GM12872 (cell line): ENCODE results near the gene DLG2.

Experiments used
- TF ChIP-seq, protein P1 (sequence below): IDR thresholded peaks from 3 replicates; pipeline ENCODE4 v1.5.1; 2011; ENCODE audit warnings: low read depth, mild to moderate bottlenecking, low read length, moderate library complexity; ENCODE audit not compliant: insufficient read depth

Gene DLG2

GRCh38 chr11:84687433-84687832 lies 939.7 kb downstream of the DLG2 start:
- TF ChIP-seq, protein P1, sequence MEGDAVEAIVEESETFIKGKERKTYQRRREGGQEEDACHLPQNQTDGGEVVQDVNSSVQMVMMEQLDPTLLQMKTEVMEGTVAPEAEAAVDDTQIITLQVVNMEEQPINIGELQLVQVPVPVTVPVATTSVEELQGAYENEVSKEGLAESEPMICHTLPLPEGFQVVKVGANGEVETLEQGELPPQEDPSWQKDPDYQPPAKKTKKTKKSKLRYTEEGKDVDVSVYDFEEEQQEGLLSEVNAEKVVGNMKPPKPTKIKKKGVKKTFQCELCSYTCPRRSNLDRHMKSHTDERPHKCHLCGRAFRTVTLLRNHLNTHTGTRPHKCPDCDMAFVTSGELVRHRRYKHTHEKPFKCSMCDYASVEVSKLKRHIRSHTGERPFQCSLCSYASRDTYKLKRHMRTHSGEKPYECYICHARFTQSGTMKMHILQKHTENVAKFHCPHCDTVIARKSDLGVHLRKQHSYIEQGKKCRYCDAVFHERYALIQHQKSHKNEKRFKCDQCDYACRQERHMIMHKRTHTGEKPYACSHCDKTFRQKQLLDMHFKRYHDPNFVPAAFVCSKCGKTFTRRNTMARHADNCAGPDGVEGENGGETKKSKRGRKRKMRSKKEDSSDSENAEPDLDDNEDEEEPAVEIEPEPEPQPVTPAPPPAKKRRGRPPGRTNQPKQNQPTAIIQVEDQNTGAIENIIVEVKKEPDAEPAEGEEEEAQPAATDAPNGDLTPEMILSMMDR, result no peak

- TF ChIP-seq, protein P1, result no peak
Observed at GRCh38 chr11:84686716-84687115, 940.4 kb downstream of the DLG2 start.

DNA sequence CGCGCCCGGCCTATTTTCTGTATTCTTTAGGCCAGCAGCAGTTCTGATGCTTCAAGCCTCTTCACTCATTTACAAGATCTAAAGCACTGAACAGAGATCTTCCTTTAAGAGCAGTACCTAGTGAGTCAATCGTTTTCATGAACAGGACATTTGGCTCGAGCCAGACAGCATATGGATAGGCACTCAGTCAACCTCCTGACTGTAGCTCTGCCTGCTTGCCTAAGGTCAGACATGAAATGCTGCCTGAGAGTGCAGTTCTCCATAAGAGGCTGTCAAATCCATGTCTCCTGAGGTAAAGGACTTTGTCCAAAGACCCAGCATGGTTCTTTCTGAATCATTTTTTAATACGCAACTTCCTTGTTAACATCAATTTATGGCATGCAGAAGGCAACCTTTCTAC lies 941.2 kb downstream of the DLG2 start:
- TF ChIP-seq, protein P1, result no peak

- TF ChIP-seq, protein P1, result no peak
Observed at GRCh38 chr11:84685149-84685548, 942.0 kb downstream of the DLG2 start.

- TF ChIP-seq, protein P1, result no peak
Observed at GRCh38 chr11:84681456-84681855, 945.7 kb downstream of the DLG2 start.

DNA sequence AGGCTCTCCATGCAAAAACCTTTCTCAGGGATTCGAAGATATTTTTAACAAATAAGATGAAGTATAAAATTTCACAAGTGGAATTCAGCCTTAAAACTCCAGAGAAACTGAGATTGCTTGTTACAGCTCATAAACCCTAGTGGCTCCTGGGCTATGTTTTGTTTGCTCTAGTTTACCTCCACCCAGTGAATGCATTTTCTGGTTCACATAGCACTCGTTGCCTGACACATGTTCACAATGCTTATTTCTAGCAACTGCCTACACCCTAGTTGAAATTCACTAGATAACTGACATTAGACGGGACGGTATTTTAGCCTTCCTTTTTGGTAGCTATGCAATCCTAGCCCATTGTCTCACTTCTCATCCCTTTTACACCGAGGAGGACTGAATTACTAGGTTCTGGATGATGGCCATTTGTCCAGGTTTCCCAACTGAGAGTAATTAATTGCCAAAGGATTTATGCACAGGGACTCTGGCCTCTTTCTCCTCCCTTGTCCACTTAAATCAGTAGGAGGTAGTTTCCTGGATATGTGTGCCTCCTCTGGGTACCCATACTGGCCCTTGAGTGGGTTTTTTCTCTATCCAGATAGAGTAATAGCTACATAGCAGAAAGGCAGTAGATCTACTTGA lies 951.6 kb downstream of the DLG2 start:
- TF ChIP-seq, protein P1, result no peak

DNA sequence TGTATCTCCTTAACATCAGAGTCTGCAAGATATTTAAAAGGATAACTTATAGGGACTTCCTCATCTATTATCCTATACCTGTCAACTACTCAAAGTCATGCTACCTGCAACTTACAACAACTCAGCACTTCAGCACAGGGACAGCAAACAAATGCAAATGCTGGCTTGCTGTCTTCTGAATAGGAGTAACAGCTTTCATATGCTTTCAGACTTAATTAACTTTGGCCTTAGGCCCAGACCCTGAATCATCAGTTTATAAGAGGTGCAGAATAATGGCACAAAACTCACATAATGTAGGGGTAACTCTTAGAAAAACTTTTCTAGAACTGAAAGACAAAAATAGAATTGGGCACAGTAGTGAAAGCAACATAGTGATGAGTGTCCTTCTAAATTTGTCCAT lies 953.4 kb downstream of the DLG2 start:
- TF ChIP-seq, protein P1, result no peak
